Upper lobe of left lung (tissue), 6 donors: Measurements from ENCODE around the gene MACC1. TPM values are rescaled to one million over a fixed set of nuclear protein-coding genes. Genes with fewer than 3 reads are reported as not detected.

Experiments used
- ATAC-seq, 2 donors: fragments of 200-7000 bp; cut with Tn5 transposase; one replicate each; pipeline ENCODE4 v1.9.1; 2022; ENCODE audit warnings: mild to moderate bottlenecking in 2 of 2, moderate library complexity in 2 of 2; ENCODE audit not compliant: low FRiP score in 2 of 2
- DNase-seq, 2 donors: peaks; one replicate each; pipeline ENCODE4 v3.0.0-alpha.2; 2019 to 2020
- H3K27ac ChIP-seq, 4 donors: fragments of 200-600 bp; sonication (generic); one replicate each; pipeline ENCODE4 v1.5.1; 2016 to 2019
- H3K27me3 ChIP-seq, 4 donors: fragments of 200-600 bp; sonication (generic); one replicate each; pipeline ENCODE4 v1.5.1; 2017 to 2019
- H3K36me3 ChIP-seq, 4 donors: fragments of 200-600 bp; sonication (generic); one replicate each; pipeline ENCODE4 v1.5.1; 2016 to 2019
- H3K4me1 ChIP-seq, 4 donors: fragments of 200-600 bp; sonication (generic); one replicate each; pipeline ENCODE4 v1.5.1; 2018 to 2019
- H3K4me3 ChIP-seq, 4 donors: fragments of 200-600 bp; sonication (generic); one replicate each; pipeline ENCODE4 v1.5.1; 2017 to 2019; ENCODE audit warnings: mild to moderate bottlenecking in 2 of 4, moderate library complexity in 1 of 4
- H3K9me3 ChIP-seq, 4 donors: fragments of 200-600 bp; sonication (generic); one replicate each; pipeline ENCODE4 v1.5.1; 2018 to 2019
- EP300 ChIP-seq, 4 donors: sonication (generic); formaldehyde crosslinking; IDR thresholded peaks; one replicate each; pipeline ENCODE4 v1.5.1; 2017; ENCODE audit warnings: antibody characterized with exemption in 4 of 4, control low read depth in 2 of 4
- POLR2A ChIP-seq, 4 donors: fragments of 450-650 bp; IDR thresholded peaks; one replicate each; pipeline ENCODE4 v1.5.1; 2016 to 2017; ENCODE audit warnings: antibody characterized with exemption in 4 of 4, mild to moderate bottlenecking in 2 of 4
- POLR2AphosphoS5 ChIP-seq, 2 donors: sonication (generic); formaldehyde crosslinking; IDR thresholded peaks; one replicate each; pipeline ENCODE4 v1.5.1; 2017; ENCODE audit warnings: antibody characterized with exemption in 2 of 2
- WGBS, 2 donors: methylation state at CpG; one replicate each; pipeline ENCODE4 v1.1.5; 2017 to 2018; 5-methylcytosine and 5-hydroxymethylcytosine counted together
- total RNA-seq, 6 donors: library from RNA; depleted of rRNA in 4 of 6; stranded (reverse); fragments of >200 nt in 4 of 6; gene quantifications; one replicate each; pipeline versions ENCODE4 v1.1.0 to v1.2.1, GENCODE V29; 2016 to 2021
- TF ChIP-seq, protein P1 (sequence below), 6 experiments: fragments of 450-650 bp in 4 of 6; fragments of 200-600 bp in 2 of 6; sonication (generic) in 2 of 6; IDR thresholded peaks; one replicate each; pipeline ENCODE4 v1.5.1; 2016 to 2019; ENCODE audit warnings: antibody characterized with exemption in 6 of 6
- donor health status: DM: no; HTN: no; CAD: no; lungs with moderate emphysema.
- donor health status: DM: no; HTN: yes; CAD: no; lungs with severe emphysema.

The MACC1 gene
- total RNA-seq, 6 donors from 2014 or later, result 10.5 to 86.5 (median 24.3) TPM

DNA sequence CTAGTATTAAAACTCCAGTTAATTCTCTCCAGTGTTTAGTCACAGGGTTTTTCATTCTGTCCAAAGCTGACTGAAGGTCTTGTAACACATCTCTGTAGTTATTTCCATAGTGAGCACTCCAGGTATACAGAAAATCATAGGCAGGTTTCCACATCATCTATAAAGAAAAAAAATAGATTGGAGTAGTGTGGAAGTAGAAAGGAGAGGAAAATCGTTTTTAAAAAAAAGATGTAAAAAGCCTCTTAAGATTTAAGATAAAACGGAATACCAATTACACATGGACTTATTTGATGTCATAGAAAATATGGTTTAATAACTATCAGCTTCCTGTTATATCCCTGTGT lies 76.2 kb downstream of the MACC1 start:
- no peaks in the 10 kb centered on the region for H3K36me3 ChIP-seq
- TF ChIP-seq, protein P1, sequence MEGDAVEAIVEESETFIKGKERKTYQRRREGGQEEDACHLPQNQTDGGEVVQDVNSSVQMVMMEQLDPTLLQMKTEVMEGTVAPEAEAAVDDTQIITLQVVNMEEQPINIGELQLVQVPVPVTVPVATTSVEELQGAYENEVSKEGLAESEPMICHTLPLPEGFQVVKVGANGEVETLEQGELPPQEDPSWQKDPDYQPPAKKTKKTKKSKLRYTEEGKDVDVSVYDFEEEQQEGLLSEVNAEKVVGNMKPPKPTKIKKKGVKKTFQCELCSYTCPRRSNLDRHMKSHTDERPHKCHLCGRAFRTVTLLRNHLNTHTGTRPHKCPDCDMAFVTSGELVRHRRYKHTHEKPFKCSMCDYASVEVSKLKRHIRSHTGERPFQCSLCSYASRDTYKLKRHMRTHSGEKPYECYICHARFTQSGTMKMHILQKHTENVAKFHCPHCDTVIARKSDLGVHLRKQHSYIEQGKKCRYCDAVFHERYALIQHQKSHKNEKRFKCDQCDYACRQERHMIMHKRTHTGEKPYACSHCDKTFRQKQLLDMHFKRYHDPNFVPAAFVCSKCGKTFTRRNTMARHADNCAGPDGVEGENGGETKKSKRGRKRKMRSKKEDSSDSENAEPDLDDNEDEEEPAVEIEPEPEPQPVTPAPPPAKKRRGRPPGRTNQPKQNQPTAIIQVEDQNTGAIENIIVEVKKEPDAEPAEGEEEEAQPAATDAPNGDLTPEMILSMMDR (IDR thresholded peaks at IDR 0.05), result no peak
- no peak for TF ChIP-seq EP300 (IDR thresholded peaks at IDR 0.05)
- TF ChIP-seq POLR2AphosphoS5 (IDR thresholded peaks at IDR 0.05), result no peak
- no peak for TF ChIP-seq POLR2A (IDR thresholded peaks at IDR 0.05)
- DNase-seq, result no peak
- ATAC-seq, result no peak
- 68% methylated on average over 2 of the region's 2 CpGs for WGBS, 2 donors
- no peak overlapping the region for H3K27ac ChIP-seq
- H3K27me3 ChIP-seq, result no peaks in the 10 kb centered on the region
- H3K4me1 ChIP-seq, result no peaks in the 10 kb centered on the region
- no peak overlapping the region for H3K4me3 ChIP-seq
- H3K9me3 ChIP-seq, result no peaks in the 10 kb centered on the region

DNA sequence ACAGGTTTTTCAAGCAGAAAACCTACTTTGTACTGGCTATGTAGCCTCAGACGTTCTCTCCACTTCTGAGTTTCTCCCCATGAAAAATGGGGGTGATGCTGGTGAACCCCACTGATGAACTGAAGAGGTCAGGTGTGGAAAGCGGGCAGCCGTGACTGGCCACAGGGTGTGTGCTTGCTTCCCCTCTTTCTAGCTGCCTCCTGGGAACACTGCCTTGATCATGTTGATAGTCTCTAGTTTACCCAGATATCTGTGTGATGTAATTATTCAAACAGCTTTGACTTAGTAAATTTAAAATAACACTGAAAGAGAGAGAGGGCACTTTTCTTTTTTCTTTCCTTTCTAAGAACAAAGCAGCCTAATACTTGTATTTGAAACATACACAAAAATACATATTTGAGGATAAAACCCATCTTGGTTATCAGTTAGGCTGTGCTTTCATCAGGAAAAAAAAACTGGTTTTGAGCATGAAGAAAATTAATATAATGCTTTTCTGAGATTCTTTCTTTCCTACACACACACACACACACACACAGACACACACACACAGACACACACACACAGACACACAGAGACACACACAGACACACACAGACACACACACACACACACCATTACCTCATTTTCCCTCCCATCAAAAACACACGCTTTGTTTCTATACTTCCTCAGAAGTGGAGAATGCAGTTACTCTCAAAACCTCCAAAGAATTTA lies 76.7 kb downstream of the MACC1 start:
- ATAC-seq (no peak), DNase-seq (no peak)
- WGBS, 2 donors, result 75 to 77% methylated on average over 4 of the region's 4 CpGs
- Histone ChIP-seq H3K27ac (no peak overlapping the region), H3K4me1 (no peaks in the 10 kb centered on the region), H3K27me3 (no peaks in the 10 kb centered on the region), H3K4me3 (no peak overlapping the region), H3K36me3 (no peaks in the 10 kb centered on the region), H3K9me3 (no peaks in the 10 kb centered on the region)
- TF ChIP-seq, protein P1 (IDR thresholded peaks at IDR 0.05), result no peak
- TF ChIP-seq POLR2AphosphoS5 (IDR thresholded peaks at IDR 0.05) (no peak), POLR2A (IDR thresholded peaks at IDR 0.05) (no peak), EP300 (IDR thresholded peaks at IDR 0.05) (no peak)

DNA sequence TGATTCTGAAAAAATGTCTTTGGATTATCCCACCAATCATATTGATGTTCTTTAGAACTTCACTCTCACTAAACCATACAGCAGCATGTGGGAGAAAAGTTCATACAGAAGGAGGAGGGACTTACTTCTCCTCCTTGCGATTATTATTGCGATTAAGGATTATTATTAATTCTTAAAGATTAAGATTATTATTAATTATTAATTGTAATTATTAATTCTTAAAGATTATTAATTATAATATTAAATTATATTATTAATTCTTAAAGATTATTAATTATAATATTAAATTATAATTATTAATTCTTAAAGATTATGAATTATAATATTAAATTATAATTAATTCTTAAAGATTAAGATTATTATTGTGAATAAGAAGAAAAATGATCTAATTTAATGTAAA lies 80.5 kb downstream of the MACC1 start:
- 98 to 100% methylated on average over 2 of the region's 2 CpGs for WGBS, 2 donors
- Histone ChIP-seq H3K9me3 (no peaks in the 10 kb centered on the region), H3K4me1 (no peaks in the 10 kb centered on the region), H3K36me3 (no peaks in the 10 kb centered on the region), H3K27ac (no peak overlapping the region), H3K4me3 (no peak overlapping the region), H3K27me3 (no peaks in the 10 kb centered on the region)
- no peak for ATAC-seq
- DNase-seq, result no peak
- TF ChIP-seq, protein P1 (IDR thresholded peaks at IDR 0.05), result no peak
- TF ChIP-seq EP300 (IDR thresholded peaks at IDR 0.05) (no peak), POLR2A (IDR thresholded peaks at IDR 0.05) (no peak), POLR2AphosphoS5 (IDR thresholded peaks at IDR 0.05) (no peak)

DNA sequence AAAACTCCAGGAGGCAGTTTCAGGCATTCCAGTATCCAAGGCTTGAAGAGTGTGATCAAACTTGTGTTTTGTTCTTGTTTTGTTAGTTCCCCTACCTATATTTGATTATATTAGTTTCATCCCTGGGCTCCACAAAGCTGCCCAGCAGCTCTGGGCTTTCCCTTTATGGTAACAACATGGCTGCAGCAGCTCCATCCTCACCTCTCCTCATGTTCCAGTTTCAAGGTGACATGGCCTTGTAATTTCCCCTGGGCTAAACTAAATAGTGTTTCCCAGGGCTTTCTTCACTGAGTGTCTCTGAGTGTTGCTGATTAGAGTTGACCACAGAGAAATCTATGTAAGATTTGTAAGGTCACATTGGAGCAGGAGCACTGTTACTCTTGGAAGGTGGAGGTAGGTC lies 83.4 kb downstream of the MACC1 start:
- TF ChIP-seq EP300 (IDR thresholded peaks at IDR 0.05), result no peak
- TF ChIP-seq, protein P1 (IDR thresholded peaks at IDR 0.05), result no peak
- no peak for TF ChIP-seq POLR2AphosphoS5 (IDR thresholded peaks at IDR 0.05)
- TF ChIP-seq POLR2A (IDR thresholded peaks at IDR 0.05), result no peak
- Histone ChIP-seq H3K9me3 (no peaks in the 10 kb centered on the region), H3K4me1 (no peaks in the 10 kb centered on the region), H3K27ac (no peak overlapping the region), H3K36me3 (no peaks in the 10 kb centered on the region), H3K27me3 (no peaks in the 10 kb centered on the region), H3K4me3 (no peak overlapping the region)
- ATAC-seq, result no peak
- DNase-seq, result no peak

DNA sequence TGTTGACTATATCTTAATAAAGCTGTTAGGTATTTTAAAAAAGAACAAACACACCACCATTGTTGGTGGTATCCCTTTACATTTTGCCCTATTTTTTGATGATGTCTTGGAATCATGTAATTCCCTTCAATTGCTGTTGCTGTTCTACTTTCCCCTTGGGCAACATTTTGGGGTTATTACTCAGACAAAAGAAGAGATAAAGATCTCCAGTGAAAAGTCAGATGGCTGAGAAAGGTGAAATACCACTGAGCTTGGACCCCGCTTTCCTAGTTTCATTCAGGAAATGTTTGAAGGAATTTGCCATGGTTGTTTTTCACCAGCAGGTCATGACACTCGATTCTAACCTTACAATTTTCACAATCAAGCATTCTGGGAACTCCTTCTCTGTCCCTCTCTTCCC lies 84.6 kb downstream of the MACC1 start:
- DNase-seq (no peak), ATAC-seq (no peak)
- Histone ChIP-seq H3K36me3 (no peaks in the 10 kb centered on the region), H3K4me3 (no peak overlapping the region), H3K9me3 (no peaks in the 10 kb centered on the region), H3K27ac (no peak overlapping the region), H3K4me1 (no peaks in the 10 kb centered on the region), H3K27me3 (no peaks in the 10 kb centered on the region)
- 67 to 72% methylated on average over 2 of the region's 2 CpGs for WGBS, 2 donors
- TF ChIP-seq EP300 (IDR thresholded peaks at IDR 0.05), result no peak
- TF ChIP-seq, protein P1 (IDR thresholded peaks at IDR 0.05), result no peak
- TF ChIP-seq POLR2AphosphoS5 (IDR thresholded peaks at IDR 0.05), result no peak
- TF ChIP-seq POLR2A (IDR thresholded peaks at IDR 0.05), result no peak
